Measurements from ENCODE around the gene SLC9A2.

The SLC9A2 gene

DNA sequence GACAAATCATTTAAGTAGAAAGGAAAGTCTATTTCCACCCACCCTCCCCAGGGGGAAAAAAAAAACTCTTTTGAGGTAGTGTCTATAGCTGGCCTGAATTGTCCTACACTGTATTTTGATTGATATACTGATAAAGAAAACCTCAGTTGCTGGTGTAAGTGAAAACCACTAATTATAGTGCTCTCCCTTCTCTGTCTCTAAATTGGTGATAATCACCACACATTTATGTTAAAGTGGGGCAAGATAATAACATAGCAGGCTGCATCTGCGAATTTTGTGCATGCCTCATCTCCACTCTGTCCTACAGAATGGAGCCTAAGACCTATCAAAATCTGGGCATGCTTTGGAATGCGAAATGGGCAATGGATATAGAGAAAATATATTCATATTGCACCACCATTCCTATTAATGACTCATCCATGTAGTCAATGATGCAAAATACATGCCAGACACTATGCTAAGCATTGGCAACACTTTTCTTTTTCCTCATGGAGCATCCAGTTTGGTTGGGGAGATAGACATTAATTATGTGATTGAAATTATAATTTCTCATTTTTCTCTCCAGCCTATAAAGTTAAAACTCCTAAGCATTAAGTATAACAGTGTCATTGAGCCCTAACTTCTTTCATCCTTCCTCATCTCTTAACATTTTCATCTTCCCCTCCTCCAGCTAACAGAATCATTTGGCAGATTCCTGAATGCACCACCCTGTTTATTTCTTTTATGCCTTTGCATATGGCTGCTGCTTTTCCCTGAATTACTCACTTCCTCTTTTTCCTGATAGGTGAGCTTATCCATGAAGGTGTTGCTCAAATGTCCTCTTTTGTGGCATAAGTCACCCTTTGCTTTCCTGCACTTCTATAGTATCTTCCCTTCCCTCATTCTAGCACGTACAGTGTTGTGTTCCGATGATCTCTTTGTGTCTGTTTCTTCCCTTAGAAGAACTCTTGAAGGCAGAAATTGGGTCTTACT, 58.2 kb downstream of the SLC9A2 start:
- DNase-seq (ENCODE audit: low read depth) = no peak

DNA sequence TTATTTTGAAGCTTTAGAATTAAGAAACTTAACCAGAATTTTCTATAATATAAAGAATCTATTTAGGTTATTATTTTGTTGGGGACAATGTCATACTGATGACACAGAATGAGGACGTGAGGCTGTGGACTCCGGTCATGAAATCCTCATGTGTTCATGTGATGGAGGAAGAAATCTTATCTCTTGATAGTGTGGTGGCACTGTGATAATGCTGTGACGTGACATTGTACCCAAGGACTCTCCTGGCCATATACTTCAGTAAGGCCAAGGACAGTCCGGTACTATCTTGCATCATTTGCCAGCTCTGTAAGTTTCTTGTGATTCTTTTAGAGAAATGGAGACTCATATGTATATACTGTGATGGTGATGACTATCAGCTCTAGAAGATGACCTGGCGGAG, 59.1 kb downstream of the SLC9A2 start:
- no peak for DNase-seq (ENCODE audit: low read depth)

GRCh38 chr2:102686479-102687439, 67.4 kb downstream of the SLC9A2 start:
- no peak for DNase-seq (ENCODE audit: low read depth)

DNA sequence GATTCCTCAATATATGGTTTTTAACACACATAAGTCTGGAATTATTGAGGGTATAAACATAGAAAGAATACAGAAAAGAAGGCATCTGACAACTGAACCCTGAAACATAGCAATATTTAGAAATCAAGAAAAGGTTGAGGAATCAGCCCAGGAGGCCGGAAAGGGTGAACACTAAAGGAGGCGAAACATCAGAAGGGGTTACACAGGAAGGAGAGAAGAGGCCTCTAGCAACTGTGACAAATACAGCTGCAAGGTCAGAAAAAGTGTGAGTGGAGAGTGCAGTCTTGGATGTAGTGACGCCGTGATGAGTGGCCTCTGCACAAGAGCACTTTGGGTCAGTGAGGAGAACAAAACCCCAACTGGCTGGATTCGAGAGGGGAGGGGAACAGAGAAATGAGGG, 70.7 kb downstream of the SLC9A2 start:
- DNase-seq (ENCODE audit: low read depth) = no peak

GRCh38 chr2:102696463-102696862, 77.1 kb downstream of the SLC9A2 start:
- DNase-seq (ENCODE audit: low read depth) = no peak

GRCh38 chr2:102698369-102699111, 79.2 kb downstream of the SLC9A2 start:
- DNase-seq (ENCODE audit: low read depth) = no peak

DNA sequence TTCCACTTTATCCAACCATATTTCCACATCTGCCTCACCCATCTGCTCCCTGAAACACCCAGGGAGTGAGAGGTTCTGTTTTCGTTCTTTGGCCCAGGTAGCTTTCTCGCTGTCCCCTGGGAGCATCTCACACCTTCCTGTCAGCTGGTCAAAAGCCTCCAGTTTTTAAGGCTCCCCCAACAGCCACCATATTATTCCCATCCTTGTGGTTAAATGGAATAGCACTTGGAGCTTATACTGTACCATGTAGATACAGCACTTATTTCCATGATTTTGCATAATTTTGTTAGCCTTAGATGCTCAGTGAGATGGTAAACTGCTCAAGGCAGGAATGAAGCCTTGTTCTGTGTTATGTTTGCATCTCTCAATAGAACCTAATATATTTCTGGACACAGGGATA, 84.0 kb downstream of the SLC9A2 start:
- no peak for DNase-seq (ENCODE audit: low read depth)

- no peak for DNase-seq (ENCODE audit: low read depth)
Measured at GRCh38 chr2:102703748-102704147, 84.4 kb downstream of the SLC9A2 start.

- no peak for DNase-seq (ENCODE audit: low read depth)
Measured at GRCh38 chr2:102704531-102704930, 85.2 kb downstream of the SLC9A2 start.

DNA sequence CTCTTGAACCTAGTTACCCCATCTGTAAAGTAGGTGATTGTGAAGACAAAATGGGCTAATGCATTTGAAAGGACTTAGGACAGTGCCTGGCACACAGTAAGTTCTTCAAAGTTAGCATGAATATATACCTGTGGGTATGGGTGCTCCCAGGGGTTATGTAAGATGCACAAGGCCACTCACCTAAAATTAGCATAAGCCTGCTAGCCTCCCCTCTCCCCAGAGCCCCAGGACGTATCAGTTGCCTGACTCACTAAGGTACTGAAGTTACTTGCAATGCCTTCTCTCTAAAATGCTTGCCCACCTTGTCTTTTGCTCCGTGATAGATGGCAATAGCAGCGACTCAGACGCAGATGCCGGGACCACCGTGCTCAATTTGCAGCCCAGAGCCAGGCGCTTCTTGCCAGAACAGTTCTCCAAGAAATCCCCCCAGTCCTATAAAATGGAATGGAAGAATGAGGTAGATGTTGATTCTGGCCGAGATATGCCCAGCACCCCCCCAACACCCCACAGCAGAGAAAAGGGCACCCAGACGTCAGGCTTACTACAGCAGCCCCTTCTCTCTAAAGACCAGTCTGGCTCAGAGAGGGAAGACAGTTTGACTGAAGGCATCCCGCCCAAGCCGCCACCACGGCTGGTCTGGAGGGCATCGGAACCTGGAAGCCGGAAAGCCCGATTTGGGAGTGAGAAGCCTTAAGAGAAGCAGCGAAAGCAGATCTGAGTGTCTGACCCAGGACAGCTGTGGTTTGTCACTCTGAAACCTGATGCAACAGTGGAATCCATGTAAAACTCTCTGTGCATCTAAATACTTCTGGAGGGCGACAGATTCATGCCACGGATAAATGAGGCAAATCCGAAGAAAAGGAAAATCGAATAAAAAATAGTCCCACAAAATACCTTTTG, 88.7 kb downstream of the SLC9A2 start:
- DNase-seq (ENCODE audit: low read depth) = no peak

- no peak for DNase-seq (ENCODE audit: low read depth)
Measured at GRCh38 chr2:102708847-102709559, 89.7 kb downstream of the SLC9A2 start.

DNA sequence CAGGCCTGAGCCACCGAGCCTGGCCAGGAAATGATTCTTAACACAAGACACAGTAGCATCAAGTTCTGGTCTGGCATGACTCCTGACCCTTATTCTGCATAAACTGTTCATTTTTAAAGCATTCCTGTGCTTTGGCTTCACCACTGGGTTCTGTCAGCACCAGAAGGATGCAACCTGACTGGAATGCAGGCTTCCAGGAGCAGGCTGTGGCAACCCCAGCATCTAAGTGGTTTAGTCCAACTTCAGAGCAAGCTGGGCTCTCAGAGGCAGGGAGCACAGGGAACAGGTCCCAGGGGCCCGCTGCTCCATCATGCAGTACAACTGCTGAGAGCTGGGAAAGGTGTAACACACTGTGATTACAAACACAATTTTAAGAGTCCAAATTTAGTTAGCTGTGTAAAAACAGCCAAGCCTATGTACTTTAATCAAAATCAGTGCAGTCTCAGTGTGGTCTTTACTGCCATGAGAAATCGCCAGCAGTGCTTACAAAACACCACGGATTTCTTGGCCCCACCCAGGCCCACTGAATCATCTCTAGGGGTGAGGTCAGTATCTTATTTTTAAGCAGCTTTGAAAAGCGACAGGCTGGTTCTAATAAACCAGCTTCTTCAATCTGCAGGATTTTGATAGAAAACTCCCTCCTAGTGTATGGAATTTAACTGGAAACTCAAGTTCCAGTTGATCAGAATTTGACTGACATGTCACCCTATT, 98.1 kb downstream of the SLC9A2 start:
- DNase-seq (ENCODE audit: low read depth) = no peak

DNA sequence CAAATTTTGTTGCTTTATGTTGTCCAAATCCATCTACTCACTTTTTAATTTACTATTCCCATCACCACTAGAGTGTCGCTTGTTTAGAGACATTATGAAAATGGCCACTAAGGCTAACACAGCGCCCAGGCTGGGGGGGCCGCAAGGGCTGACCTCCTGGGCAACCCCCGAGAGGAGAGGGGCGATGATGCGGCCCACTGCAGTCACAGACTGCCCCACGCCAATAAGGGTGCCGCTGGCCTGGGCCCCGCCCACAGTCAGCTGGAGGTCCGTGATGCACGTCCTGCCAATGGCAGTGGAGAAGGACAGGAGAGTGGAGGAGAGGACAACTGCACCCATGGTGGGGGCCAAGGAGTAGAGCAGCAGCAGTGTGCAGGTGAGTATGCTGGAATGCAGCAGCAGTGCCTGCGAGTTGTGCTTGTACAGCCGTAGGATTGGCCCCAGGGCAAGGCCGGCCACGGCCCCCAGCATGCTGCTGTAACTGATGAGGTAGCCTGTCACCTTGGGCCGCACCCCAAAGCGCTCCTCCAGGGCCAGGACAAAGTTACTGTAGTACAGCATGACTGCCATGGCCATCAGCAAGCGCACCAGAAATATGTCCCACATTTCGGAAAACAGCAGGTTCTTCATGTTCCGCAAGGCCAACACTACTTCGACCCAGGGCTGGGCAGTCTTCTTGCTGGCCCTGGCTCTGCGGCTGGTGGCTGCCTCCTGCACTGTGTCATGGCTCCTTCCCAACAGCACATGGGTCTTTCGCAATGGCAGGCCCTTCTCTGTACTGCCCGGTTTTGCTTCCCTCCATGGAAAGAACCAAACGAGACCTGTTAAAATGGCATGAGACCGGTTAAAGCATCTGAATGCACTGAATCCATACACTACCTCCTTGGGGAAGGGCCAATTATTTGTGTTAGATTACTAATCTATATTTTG, 99.3 kb downstream of the SLC9A2 start:
- no peak for DNase-seq (ENCODE audit: low read depth)

DNA sequence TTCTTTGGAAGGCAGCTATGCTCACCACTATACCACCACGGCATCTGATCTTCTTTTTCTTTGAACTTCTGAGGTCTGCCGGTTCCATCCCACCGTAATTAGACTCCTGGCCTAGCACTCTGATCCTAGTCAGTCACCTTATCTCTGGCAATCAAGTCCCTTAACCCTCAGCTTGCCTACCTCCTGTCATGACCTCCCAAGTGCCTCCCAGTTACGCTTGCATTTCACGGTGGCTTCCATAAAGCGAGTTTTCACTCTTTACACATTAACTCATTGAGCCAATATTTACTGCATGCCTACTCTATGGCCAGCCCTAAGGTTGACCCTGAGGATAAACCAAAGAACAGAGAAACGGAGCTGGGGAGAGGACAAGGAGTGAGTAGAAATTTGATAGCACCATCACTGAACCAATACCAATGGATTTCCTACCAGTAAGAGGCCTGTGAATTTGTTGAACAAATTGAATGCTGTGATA, 104.7 kb downstream of the SLC9A2 start:
- no peak for DNase-seq (ENCODE audit: low read depth)

DNA sequence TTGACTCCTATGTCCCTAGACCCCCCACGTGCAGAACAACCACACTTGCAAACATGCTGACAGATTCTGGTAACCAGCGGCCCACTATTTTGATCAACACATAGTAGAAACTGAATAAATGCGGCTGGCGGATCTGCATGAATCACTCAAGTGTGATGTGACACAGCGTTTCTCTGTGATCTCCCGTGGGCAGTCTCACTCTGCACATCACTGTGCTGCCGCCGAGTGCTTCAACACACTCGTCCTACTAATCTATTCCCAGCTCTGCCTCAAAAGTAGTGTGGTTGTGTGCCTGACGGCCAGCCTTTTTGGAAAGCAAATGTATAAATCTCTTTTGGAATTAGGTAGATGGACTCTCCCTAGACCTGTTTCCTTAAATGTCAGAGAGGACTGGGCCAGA, 105.2 kb downstream of the SLC9A2 start:
- no peak for DNase-seq (ENCODE audit: low read depth)

- no peak for DNase-seq (ENCODE audit: low read depth)
Measured at GRCh38 chr2:102726128-102727087, 107.1 kb downstream of the SLC9A2 start.

- DNase-seq (ENCODE audit: low read depth) = no peak
Measured at GRCh38 chr2:102735416-102736109, 116.2 kb downstream of the SLC9A2 start.

All from activated T-cell treated with anti-CD3 and anti-CD28 coated beads for 1 hour (primary cell).